HG02973 (cell line): ENCODE data around the gene NUP62.

Source experiments
- ATAC-seq: cut with Tn5 transposase; IDR thresholded peaks from one replicate; pipeline ENCODE4 v1.9.1; 2021; ENCODE audit warnings: moderate library complexity; ENCODE audit not compliant: unreplicated experiment

NUP62 gene

DNA sequence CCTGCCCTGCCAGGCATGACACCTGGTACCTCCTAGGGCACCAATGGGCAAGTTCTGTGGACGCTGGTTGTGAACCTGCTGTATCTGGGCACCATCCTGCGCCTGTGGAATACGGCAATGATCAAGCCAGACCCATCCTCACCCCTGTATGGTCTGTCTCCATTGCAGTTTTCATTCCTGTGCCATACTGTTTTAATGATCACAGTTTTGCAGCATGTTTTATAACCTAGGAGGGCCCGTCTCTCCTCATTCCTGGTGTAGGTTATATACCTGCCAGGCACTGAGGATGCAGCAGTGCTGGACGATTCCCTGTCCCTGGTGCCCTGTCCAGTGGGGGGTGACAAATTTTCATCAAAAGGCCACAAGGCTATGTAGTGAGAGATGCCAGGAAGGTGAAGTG, 46.2 kb downstream of the NUP62 start:
- no peak for ATAC-seq

DNA sequence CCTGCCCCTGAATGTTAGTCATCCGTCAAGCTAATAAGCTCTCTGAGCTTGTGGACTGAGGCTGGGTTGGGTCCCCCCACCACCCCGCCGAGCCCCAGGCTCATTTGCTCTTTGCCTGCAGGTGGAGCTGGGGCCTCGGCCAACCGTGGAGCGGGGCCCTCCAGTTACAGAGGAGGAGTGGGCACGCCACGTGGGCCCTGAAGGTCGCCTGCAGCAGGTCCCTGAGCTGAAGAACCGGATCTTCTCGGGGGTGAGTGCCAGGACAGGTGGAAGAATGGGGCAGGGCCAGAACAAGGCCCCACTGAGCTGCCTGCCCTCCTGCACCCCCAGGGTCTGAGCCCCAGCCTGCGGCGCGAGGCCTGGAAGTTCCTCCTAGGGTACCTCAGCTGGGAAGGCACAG, 46.7 kb downstream of the NUP62 start:
- ATAC-seq: no peak

DNA sequence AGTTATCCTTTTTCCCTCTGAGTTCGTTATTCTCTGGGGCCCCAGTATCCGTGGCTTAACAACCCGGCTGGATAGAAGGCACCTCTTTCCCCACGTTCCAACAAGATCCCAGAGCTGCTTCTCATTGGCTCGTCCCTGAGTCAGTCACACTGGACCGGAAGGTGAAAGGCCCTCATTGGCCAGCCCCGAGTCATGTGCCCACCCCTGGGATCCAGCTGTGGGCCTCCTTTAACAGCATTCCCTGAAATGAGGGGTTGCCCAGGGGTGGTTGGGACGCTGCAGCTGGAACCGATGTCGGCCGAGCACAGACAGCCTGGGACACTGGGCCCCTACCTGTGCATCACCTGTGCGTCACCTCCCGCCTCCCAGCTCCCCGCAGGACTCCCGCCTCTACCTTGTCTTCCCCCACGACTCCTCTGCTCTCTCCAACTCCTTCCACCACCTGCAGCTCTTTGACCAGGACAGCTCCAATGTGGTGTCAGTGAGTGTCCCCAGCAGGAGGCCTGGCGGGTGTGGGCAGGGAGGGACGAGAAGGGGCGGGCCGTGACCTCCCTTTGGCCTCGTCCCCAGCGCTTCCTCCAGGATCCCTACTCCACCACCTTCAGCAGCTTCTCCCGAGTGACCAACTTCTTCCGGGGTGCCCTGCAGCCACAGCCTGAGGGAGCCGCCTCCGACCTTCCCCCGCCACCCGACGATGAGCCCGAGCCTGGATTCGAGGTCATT, 47.5 kb downstream of the NUP62 start:
- ATAC-seq: no peak

DNA sequence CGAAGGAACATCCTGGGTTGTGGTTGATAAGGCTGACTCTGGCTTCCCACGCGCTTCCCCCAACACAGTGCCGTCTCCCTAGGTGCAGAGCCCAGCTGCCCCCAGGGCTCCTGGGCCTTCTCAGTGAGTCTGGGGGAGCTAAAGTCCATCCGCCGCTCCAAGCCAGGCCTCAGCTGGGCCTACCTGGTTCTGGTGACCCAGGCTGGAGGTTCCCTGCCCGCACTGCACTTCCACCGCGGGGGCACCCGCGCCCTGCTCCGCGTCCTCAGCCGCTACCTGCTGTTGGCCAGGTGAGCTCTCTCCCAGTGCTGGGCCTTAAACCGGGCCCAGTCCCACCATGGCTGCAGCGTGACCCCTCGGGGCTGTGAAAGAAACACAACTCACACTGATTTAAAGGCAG, 48.1 kb downstream of the NUP62 start:
- no peak for ATAC-seq

DNA sequence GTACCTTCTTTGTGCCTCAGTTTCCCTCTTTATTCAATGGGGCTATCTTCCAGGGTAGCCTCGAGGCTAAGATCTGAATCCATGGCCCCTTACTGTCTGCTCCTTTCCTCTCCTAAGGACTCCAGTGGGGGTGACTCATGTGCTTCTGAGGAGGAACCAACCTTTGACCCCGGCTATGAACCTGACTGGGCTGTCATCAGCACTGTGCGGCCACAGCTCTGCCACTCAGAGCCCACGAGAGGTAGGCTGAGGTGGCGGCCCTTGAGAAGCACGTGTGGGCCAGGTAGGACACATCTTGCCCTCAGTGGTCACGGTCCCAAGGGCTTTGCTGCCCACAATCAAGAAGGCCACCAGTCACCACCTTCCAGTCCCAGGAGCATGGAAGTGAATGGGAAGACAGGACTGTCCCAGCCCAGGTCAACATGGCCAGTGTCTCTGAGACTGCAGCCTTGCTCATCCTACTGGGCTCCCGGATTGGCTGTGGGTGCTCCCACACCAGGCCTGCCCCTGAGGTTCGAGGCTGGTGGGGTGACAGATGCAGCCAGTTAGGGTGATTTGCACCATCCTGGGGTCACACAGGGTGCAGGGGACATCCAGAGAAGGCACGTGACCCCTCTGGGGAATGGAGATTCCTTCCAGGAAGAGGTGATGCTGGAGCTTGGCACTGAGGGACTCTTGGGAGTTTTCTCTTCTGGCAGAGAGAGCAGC, 49.0 kb downstream of the NUP62 start:
- no peak for ATAC-seq

DNA sequence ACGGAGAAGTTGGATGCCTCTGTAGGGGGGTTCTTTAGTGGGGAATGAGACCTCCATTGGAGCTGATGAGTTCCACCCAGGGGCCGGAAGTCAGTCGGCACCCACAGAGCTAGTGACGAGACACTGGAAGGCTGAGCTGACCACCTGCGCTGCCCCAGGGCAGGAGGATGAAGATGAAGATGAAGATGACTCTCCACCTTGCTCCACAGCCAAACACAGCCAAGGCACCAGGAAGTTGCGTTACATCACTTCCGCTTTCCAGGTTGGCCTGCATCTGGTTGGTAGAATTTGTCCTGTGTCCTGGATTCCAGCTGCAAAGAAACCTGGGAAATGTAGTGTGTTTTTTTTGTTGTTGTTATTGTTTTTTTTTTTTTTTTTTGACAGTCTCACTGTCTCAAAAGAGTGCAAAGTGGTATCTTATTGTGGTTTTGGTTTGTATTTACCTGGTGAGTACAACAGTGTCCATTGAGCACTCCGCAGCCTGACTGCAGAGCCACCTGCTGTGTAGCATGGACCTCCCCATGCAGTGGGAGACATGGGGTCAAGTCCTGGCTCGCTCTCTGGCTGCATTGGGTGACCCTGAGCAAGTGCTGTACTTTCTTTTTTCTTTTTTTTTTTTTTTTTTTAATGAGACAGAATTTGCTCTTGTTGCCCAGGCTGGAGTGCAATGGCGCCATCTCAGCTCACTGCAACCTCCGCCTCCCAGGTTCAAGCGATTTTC, 49.9 kb downstream of the NUP62 start:
- ATAC-seq: no peak

DNA sequence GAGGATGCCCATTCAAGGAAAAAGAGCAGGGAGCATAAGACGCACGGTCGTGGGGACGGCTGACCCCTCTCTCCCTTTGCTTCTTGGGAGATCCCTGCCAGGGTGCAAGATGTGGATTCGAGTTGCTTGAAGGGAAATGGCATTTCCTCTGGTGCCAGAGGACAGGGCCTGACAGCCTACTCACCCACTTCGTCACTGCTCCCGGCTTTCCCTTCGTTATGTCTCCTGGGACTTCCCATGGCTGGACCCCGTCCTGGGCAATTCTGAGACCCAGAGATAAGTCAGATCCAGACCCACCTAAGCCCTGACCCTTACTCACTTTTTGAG, 50.6 kb downstream of the NUP62 start:
- no peak for ATAC-seq

DNA sequence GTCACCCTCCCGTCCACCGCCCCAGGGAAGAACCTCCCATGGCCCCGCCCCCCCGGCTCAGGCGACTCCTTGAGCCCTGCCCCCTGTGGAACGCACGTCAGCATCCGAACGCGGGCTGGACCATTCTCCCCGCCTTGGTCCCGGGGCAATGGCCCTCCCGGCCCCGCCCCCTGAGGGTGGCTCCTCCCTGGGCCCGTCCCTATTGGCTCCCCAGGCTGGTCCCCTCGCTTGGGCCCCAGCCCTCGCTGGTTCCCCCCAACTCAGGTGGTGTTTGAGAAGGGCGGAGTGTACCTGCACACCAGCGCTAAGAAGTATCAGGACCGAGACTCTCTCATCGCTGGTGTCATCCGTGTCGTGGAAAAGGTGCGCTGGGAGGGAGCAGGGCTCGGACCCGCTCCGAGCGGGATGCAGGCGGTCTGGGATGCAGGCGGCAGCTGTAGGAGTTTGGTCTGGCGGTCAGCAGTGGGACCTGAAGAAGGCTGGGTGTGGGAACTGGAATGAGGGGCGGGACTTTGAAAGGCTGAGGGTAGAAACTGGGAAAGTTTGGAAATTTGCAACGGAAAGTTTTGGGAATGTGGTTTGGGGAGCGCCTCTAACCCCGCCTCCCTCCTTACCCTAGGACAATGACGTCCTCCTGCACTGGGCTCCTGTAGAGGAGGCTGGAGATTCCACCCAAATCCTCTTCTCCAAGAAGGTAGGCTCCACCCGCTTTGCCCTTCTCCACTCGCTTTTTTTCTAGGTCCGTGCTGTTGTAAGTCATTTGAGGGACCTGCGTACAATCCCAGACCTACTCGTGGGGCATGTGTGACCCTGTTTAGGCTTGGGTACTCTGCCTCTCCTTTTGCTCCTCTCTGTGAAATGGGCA, 51.2 kb downstream of the NUP62 start:
- peak; percentile 38 for ATAC-seq

DNA sequence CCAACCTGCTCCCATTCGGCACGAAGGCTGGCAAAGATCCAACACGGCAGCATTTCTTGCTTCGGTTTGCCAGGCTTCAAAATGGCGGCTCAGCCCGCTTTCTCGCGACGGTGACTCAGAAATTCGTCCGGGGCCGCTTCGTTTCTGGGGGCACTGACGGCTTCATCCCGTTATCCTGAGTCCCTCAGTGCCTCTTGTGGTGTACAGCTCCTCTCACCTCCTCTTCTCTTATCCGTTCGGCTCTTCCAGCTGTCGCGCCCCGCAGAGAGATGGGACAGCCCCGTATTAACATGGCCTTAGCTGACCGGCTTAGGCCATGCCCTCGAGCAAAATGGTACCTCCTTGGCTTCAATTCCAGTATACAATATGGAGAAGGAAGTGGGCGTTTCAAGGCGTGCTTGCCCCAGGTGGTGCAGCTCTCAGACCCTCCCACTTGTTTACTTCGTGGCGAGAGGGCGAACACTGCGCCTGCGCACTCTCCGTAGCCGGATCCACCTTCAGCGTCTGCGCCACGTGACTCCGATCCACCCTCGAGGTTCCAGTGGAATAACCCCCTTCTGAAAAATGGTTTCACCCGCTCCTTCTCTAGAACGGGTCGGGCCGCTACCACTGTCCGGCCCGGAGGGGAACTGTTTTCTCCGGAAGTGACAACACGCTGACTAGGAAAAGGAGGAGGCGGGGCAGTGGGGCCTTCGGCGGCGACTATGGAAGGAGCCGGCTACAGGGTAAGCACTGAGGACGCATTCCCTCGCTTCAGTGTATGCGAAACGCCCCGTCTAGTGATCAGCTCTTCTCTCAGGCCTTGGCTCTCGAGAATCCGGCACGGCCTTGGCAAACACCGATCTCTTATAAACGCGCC, 52.1 kb downstream of the NUP62 start, which contains the start of the genes AKT1S1 and TBC1D17:
AKT1S1 (minus strand) TSS at position 336 of the 859 bp plus-strand sequence. CDS start 4,060 bp downstream, outside the sequence.
TBC1D17 (plus strand) TSS at position 683 of the 859 bp plus-strand sequence; CDS start at position 705, 22 bp downstream.
- ATAC-seq: peak; percentile 59

DNA sequence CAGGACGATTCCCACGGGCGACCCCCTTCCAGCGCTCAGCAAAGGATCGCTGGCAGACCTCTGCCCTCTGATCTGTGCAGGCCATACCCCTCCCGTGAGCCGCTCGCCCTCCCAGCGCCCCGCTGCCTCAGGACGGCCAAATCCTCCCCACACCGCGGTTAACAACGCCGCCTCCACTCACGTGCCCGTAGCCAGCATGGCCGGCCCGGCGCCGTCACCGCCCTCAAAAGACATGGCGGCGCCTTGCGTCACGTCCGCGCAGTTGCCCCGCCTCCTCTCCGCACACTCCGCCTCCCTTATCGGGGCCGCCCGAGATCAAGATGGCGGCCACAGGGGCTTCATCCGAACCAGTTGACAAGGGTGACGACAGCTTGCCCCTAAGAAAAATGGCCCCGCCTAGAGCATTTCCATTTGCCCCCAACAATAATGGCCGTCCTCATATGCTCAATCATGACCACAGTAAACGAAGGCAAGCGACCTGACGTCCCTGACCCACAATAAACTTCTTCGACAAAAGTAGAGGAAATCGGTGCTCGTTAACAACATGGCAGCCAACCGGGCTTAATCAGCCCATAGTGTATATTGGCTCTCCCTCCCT, 52.8 kb downstream of the NUP62 start:
- peak; percentile 44 for ATAC-seq

DNA sequence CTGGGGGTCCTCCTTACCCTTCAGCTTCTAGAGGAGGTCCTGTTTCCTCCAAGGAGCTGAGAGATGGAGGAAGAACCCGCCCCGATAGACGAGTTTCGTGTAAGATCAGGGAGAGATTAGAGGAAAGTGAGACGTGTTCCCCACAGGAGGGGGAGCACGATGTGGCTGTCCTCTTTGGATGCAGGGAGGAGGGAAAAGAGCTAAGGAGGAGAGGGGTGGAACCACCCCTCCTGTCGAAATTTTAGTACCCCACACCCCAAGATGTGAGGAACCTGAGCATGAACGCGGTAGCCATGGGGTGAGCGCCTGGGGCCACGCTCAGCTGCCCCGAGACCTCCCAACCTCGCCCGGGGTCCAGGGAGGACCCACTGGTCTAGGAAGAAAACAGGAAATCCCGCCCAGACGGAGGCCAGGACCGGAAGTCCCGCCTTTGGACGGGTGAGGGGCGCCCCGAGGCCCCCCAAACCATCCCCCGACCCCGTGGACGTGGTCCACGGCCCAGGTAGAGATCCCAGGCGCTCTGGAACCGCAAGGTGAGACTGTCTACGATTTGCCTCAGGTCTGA, 53.4 kb downstream of the NUP62 start:
- no peak for ATAC-seq

DNA sequence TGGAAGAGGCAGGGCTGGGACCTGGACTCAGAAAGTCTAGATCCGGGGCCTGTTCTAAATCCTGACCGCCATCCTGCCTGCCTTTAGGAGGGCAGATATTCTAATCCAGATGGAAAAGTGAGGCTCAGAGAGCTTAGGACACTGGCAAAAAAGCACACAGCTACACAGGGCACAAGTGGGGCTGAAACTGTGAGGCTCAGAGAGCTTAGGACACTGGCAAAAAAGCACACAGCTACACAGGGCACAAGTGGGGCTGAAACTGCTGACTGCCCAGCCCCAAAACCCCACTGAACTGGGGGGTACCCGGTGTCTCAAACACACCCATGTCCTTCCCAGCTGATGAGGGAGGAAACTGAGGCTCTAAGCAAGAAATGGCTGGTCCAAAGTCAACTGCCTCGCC, 54.1 kb downstream of the NUP62 start:
- ATAC-seq: no peak

DNA sequence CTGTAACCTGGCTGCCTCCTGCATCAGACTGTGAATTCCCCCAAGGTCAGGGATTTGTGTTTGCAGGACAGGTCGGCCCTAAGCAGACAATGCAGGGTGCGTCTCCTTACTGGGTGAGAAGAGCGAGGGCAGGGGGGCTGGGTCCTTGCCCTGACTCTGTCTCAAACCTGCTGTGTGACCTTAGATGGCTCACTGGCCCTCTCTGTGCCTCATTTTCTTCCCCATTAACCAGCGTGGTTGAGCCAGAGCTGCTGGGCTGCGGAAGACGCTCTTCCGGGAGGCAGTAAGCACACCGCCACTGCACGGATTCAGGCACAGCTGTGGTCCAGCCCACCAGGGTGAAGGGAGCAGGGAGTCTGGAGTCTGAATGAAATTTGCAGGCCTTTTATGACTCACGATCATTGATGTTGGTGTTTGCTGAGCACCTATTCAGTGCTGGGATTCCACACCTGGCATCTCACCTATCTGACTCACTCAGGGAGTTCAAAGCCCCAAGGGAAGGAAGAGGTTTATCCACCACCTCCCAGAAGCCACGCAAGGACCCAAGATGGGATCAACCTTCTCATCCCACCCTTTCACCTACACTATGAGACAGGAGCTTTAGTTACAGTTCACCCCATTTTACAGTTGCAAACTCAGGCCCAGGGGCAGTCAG, 54.7 kb downstream of the NUP62 start:
- no peak for ATAC-seq

DNA sequence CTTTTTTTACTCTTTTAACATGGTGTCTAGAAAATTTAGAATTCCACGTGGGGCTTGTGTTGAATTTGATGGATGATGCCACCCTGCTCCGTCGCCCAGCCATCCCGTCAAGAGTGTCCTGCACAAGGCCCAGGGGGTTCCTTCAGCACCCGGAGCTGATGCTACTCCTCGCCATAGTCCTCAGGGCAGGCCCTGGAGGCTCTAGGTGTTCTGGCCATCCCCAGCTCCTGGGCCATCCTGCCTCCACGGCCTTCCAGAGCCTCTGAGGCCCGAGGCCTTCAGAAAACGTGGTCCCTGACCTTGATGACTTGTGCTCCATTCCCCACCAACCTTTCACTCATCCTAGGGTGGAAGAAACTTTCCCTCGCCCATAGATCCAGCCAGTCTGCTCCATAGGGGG, 55.5 kb downstream of the NUP62 start:
- ATAC-seq: no peak

DNA sequence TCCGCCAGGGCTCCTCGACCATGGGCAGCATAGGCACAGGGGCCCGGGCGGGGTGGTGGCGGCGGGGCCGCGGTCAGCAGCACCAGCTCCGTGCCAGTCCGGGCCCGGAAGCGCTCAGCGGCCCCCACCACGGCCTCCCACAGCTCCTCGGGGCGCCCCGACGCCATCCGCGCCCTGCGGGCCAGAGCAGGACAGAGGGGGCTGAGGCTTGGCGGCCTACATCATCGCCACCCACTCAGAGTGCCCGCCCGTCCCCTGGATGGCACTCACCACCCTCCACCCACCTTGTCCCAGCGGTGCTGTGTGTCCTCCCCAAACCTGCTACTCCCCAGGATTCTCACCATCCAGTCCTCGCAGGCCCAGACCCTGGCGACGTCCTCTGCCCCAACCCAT, 56.2 kb downstream of the NUP62 start:
- no peak for ATAC-seq

DNA sequence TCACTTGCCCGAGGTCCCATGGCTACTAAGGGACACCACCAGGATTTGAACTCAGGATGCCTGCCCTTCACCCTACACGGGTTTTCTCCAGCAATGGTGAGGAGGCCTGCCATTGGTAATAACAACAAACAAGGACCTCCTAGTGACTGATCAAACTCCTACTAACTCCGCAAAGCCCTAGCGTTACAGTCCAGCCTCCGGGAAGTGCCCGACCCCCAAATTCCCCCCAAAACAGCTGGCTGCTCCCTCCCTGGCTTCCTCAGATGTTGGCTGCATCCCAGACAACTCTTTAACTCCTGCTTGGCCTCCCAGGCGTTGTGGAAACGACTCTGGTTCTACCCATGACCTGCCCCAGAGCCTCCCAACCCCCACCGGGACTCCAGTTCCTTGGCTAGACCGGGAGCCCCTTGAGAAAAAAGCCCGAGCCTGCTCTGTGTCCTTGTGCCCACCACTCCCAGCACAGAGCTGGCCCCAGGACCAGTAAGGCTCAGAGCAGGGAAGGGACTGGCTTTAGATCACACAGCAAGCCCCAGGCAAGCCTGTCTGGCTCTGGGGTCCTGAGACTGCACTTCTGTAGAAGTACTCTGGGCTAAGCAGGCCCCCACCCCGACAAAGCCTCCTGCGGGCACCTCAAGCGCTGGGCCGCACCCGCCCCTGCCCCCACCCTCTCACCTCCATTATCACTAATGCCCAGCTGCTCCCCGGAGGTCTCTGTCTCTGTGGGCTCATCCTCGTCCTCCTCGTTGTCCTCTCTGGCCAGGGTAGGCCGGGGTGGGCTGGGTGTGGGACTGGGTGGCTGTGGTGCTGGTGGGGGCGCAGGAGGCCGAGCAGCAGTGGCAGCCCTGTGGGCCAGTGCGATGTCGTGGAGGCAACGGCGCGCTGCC, 56.8 kb downstream of the NUP62 start:
- no peak for ATAC-seq

DNA sequence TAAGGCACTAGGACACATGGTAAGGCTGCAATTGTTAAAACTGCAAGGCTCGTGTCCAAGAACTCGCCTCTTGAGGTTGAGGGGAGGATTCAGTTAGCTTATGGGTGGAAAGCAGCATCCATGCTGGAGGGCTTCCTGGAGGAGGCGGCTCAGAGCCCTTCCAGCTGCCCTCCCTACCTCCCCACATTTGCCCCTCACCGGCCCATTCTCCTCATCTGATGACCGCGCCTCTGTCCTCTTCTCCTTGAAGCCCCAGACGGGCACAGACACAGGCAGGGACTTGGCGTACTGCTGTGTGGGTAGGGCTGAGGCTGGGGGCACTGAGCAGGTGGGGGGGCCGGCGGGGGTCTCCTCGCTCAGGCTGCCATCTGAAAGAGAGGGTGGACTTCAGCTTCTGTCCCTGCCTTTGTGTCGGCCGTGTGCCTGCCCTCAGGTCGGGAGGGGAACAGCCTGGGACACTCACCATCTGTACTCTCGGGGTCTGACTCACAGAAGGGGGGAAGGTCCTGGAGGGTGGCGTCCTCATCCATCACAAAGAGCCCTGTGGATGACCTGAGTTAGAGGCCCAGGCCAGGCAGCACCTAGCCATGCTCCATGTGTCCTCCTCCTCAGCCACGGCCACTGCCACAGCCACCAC, 57.8 kb downstream of the NUP62 start:
- ATAC-seq: no peak
